K562 (cell line): ENCODE results near the gene PYGO2. TPM values are rescaled to one million over a fixed set of nuclear protein-coding genes. Genes with fewer than 3 reads are reported as not detected.
A peak's percentile ranks its signal among the peaks of the same experiment; 100 is the strongest.

Source experiments
- ARHGAP35 ChIP-seq: fragments of 450-650 bp; IDR thresholded peaks from 2 replicates; pipeline ENCODE4 v1.6.1; 2018; ENCODE audit not compliant: partially characterized antibody
- CBFA2T3 ChIP-seq: fragments of 450-650 bp; IDR thresholded peaks from 2 replicates; pipeline ENCODE4 v1.6.1; 2017
- DLX4 ChIP-seq: fragments of 250-450 bp; sonication (Bioruptor Pico); IDR thresholded peaks from 2 replicates; pipeline ENCODE4 v1.6.1; 2021; ENCODE audit warnings: mild to moderate bottlenecking
- ELF1 ChIP-seq: fragments of 200-800 bp; sonication (Bioruptor generic); IDR thresholded peaks from 2 replicates; pipeline ENCODE4 v1.6.1; 2016; ENCODE audit warnings: missing genetic modification characterization, missing compliant biosample characterization
- ESRRA ChIP-seq: fragments of 450-650 bp; IDR thresholded peaks from 2 replicates; pipeline ENCODE4 v1.6.1; 2014; ENCODE audit warnings: low read depth, mild to moderate bottlenecking, moderate library complexity, borderline replicate concordance
- ETV1 ChIP-seq: fragments of 450-650 bp; conservative IDR thresholded peaks from 2 replicates; pipeline ENCODE4 v1.6.1; 2016; ENCODE audit warnings: missing genetic modification characterization, control low read depth, low read depth, missing compliant biosample characterization
- FOXK2 ChIP-seq, 2 experiments: fragments of 450-650 bp; IDR thresholded peaks in 1 of 2; conservative IDR thresholded peaks in 1 of 2; 2 replicates each; pipeline ENCODE4 v1.6.1; 2016; ENCODE audit warnings: low read depth in 2 of 2, mild to moderate bottlenecking in 1 of 2
- HDAC2 ChIP-seq: fragments of 450-650 bp; IDR thresholded peaks from 2 replicates; pipeline ENCODE4 v1.6.1; 2016; ENCODE audit warnings: mild to moderate bottlenecking
- NR2C2 ChIP-seq, 2 experiments: fragments of 200-800 bp in 1 of 2; sonication (Bioruptor generic) in 1 of 2; sonication (generic) in 1 of 2; formaldehyde crosslinking in 1 of 2; IDR thresholded peaks; 2 replicates each; pipeline versions ENCODE4 v1.6.1 to v1.8.0; 2016 to 2022; ENCODE audit warnings: mild to moderate bottlenecking in 1 of 2, missing compliant biosample characterization in 1 of 2, missing genetic modification characterization in 1 of 2, missing genetic modification reagents in 1 of 2
- PKNOX1 ChIP-seq: fragments of 450-650 bp; IDR thresholded peaks from 2 replicates; pipeline ENCODE4 v1.6.1; 2016
- RBM25 ChIP-seq: fragments of 200-400 bp; formaldehyde crosslinking; IDR thresholded peaks from 2 replicates; pipeline ENCODE4 v1.6.1; 2018; ENCODE audit warnings: low read length, low read depth, moderate library complexity; ENCODE audit not compliant: severe bottlenecking
- SPI1 ChIP-seq: IDR thresholded peaks from 2 replicates; pipeline ENCODE4 v1.6.1; 2011; ENCODE audit warnings: low read depth, low read length, control low read depth, borderline replicate concordance
- SRSF9 ChIP-seq: fragments of 200-400 bp; formaldehyde crosslinking; IDR thresholded peaks from 2 replicates; pipeline ENCODE4 v1.6.1; 2017; ENCODE audit warnings: low read depth, low read length, borderline replicate concordance
- TFAP4 ChIP-seq: sonication (generic); formaldehyde crosslinking; IDR thresholded peaks from 2 replicates; pipeline ENCODE4 v1.8.0; 2022; ENCODE audit warnings: missing genetic modification reagents, mild to moderate bottlenecking, moderate library complexity, borderline replicate concordance
- TSHZ1 ChIP-seq: fragments of 250-450 bp; sonication (Bioruptor Pico); IDR thresholded peaks from 2 replicates; pipeline ENCODE4 v1.4.0; 2020; ENCODE audit warnings: mild to moderate bottlenecking, moderate library complexity
- WHSC1 ChIP-seq: IDR thresholded peaks from one replicate; pipeline ENCODE4 v1.6.1; 2012; ENCODE audit warnings: low read length, control low read depth, inconsistent platforms
- ZNF431 ChIP-seq: sonication (generic); formaldehyde crosslinking; IDR thresholded peaks from 2 replicates; pipeline ENCODE4 v1.8.0; 2022; ENCODE audit warnings: mild to moderate bottlenecking, missing genetic modification reagents
- ZNF584 ChIP-seq: fragments of 200-800 bp; sonication (Bioruptor generic); IDR thresholded peaks from 2 replicates; pipeline ENCODE4 v1.6.1; 2016; ENCODE audit warnings: low read depth, mild to moderate bottlenecking, missing genetic modification characterization, missing compliant biosample characterization
- polyA plus RNA-seq, 8 experiments: library from polyadenylated mRNA; depleted of rRNA in 4 of 8; stranded (reverse) in 5 of 8; unstranded in 3 of 8; fragments of >200 nt; fragmentation: Nextera tagmentation in 2 of 8; fragmentation: Illumina TruSeq in 1 of 8; extraction: Ambion mirVana in 2 of 8; extraction: Trizol in 1 of 8; gene quantifications; 2 replicates each; pipeline versions ENCODE4 v1.2.1 to v1.2.3, GENCODE V29; 2011 to 2014; ENCODE audit warnings: inconsistent platforms in 1 of 8, missing spikeins in 1 of 8
- total RNA-seq, 7 experiments: library from RNA; depleted of rRNA in 6 of 7; stranded (reverse); fragments of >200 nt in 6 of 7; fragmentation: Illumina TruSeq in 2 of 7; extraction: Trizol in 2 of 7; gene quantifications; 2 replicates each; pipeline versions ENCODE4 v1.2.1 to v1.2.3, GENCODE V29; 2011 to 2021; ENCODE audit warnings: low replicate concordance in 1 of 7
- TF ChIP-seq, protein P1 (sequence below): sonication (generic); formaldehyde crosslinking; IDR thresholded peaks from 2 replicates; pipeline ENCODE4 v1.4.0; 2020; ENCODE audit warnings: mild to moderate bottlenecking, missing genetic modification reagents

The PYGO2 gene
- total and polyA plus RNA-seq, 9 of the 15 experiments (the other 6 are each of a cell fraction or from before 2014, with no cell fraction given) = 8.3 to 36.2 (median 18.2) TPM

DNA sequence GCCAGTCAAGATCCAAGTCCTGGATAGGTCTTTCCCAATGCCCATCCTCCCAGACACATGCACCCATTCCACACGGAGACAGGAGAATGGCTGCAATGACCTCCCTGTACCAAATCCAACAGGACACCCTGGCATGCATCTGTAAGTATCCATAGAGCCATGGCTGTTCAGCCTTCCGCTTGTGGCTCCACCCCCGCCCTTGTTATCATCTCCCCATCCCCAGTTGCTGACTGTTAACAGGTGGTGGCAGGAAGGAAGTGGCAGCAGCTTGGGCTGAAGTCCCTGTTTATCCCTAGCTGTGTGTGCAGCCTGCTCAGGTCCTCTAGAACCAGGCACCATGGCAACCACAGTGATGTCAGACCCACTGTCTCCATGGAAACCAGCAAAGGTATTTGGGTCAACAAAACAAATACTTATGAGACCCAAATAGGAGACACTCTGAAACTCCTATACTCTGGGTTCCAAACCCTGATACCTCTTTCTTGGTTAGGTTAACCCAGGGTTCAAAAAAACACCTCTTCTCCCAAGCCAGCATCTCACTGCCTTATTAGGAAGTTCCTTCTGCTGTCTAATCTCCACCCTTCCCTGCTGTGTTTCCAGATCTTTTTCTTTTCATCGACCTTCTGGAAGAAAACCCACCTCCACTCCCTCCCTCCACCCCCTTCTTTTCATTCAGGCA lies 6.4 kb downstream of the PYGO2 start (continued):
- peak; percentile 67 to 82; a peak in 3 of 4 replicates for TF ChIP-seq FOXK2 (conservative IDR thresholded peaks at IDR 0.05 in 1 of 2, IDR thresholded peaks at IDR 0.05 in 1 of 2; ENCODE audit: low read depth in 2 of 2)
- peak; percentile 84 for TF ChIP-seq ETV1 (tag)
- peak; percentile 30; the same call in 1 of the 2 replicates for TF ChIP-seq HDAC2
- TF ChIP-seq ELF1 (tag) = peak; percentile 44; the same call in 1 of the 2 replicates
- TF ChIP-seq ARHGAP35 = peak; percentile 16
- no peak for TF ChIP-seq DLX4 (CRISPR knock-in tag)
- no peak for TF ChIP-seq SRSF9
- peak; percentile 79 for TF ChIP-seq TFAP4 (CRISPR knock-in tag)
- no peak for TF ChIP-seq ESRRA
- 0 out of 2 replicates have a peak, but pooled peaks have one; percentile 21 for TF ChIP-seq PKNOX1
- TF ChIP-seq WHSC1 = no peak
- TF ChIP-seq, protein P1, sequence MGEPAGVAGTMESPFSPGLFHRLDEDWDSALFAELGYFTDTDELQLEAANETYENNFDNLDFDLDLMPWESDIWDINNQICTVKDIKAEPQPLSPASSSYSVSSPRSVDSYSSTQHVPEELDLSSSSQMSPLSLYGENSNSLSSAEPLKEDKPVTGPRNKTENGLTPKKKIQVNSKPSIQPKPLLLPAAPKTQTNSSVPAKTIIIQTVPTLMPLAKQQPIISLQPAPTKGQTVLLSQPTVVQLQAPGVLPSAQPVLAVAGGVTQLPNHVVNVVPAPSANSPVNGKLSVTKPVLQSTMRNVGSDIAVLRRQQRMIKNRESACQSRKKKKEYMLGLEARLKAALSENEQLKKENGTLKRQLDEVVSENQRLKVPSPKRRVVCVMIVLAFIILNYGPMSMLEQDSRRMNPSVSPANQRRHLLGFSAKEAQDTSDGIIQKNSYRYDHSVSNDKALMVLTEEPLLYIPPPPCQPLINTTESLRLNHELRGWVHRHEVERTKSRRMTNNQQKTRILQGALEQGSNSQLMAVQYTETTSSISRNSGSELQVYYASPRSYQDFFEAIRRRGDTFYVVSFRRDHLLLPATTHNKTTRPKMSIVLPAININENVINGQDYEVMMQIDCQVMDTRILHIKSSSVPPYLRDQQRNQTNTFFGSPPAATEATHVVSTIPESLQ = no peak
- TF ChIP-seq RBM25 = no peak
- no peak for TF ChIP-seq ZNF584 (CRISPR knock-in tag)
- TF ChIP-seq CBFA2T3 = peak; percentile 49; the same call in 1 of the 2 replicates
- TF ChIP-seq NR2C2 (CRISPR knock-in tag; IDR thresholded peaks at IDR 0.05) = 0 out of 2 replicates have a peak, but pooled peaks have one; percentile 40
- peak; percentile 84 for TF ChIP-seq NR2C2 (tag; IDR thresholded peaks at IDR 0.05)
- TF ChIP-seq TSHZ1 (CRISPR knock-in tag) = no peak
- no peak for TF ChIP-seq ZNF431 (CRISPR knock-in tag)
- TF ChIP-seq SPI1 = peak; percentile 87; the same call in 1 of the 2 replicates
